Measurements from ENCODE around the gene ANKS1B.
A peak's percentile ranks its signal among the peaks of the same experiment; 100 is the strongest.

The ANKS1B gene

DNA sequence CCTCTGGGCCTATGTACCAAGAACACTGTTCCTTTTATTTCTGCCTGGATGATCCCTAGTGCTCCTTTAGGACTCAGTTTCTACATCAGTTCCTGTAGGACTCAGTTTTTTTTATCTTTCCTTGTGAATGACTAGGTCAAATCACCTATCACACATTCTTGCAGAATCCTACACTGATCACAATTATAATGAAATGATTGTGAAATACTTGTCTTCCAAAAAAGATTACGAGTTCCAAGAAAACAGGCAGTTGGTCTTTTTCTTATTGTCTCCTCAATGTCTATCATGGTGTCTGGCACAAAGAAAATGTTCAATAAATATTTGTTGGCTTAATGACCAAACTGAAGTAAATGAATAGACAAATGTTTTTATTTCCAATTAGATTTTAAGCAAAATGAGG lies 432.7 kb downstream of the ANKS1B start:
- no peak for DNase-seq

DNA sequence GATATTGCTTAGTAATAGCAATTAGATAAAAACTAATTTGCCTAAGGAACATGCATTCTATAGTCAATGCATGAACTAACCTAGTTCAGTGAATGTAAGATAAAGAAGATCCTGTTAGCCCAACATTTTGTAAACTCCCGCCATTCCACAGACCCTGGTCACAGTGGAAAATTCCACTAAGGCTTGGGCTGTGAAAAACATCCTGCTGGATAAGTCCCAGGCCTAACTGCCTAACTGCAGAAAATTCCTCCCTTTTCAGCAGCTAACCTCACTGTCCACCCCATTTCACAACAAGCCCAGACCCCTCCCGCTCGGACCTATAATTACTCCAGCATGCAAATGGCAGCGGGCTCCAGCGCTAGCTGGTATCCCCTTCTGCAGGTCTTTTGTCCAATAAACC lies 435.1 kb downstream of the ANKS1B start:
- DNase-seq = peak in 1 of 2 experiments; percentile 26

DNA sequence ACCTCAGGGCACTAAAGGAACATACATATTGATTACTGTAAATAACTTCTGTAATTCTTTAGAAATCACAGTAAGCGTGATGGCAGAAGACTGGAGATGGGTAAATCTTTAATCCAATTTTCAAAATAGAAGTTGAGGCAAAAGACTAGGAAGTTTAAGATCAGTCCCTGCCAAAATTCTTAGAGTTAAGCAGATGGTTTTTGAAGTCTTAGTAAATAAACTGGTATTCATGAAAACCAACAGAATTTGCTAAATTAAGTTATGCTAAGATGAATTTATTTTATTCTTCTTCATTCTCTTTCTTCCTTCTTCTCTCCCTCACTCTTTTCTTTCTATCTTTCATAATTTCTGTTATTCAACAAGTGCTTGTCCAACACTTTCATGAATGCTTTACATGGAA lies 435.5 kb downstream of the ANKS1B start:
- no peak for DNase-seq

DNA sequence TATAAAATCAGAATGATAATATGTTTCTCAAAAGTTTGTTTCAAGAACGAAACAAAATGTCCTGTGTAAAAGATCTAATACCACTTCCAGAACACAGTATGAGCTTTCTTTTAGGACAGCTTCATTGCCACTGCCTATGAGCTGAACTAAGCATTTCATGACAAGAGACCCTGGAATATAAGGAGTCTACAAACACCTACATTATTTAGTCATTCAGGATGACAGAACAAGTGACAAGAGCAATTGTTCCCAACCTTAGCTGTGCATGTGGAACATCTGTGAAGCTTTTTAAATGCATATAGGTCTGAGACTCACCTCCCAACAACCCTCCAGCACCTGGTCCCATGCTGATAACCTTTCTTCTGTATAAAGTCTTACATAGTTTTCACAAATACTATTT lies 440.3 kb downstream of the ANKS1B start:
- no peak for DNase-seq

DNA sequence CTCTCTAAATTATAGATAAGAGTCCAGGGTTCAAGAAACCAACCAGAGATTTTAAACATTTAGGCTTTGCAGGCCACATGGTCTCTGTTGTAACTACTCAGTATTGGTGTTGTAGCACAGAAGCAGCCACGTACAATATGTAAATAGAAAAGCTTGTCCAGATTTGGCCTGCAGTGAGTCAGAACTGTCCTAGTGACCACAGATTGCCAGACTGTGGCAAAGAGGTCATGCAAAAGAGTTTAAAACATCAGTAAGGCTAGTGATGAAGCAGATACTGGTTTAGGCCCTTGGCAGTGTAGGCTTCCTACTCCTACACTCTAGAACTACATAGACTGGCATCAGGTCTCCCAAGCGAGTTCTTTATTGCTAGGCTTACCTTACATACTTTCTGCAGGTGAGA lies 454.8 kb downstream of the ANKS1B start:
- no peak for DNase-seq

DNA sequence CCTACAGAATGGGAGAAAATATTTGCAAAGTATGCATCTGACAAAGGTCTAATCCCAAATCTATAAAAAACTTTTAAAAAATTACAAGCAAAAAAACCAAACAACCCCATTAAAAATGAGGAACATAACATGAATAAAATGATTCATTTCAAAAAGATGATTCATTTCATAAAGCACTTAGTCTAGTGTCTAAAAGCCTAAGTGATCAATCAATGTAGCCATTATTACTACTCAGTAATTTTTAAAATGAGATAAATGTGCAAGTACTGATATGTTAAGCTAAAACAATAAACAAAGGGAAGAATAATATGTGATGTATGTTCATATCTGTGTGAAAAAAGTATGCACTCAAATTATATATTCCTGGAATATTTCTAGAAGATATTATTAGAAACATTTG lies 456.3 kb downstream of the ANKS1B start:
- no peak for DNase-seq

DNA sequence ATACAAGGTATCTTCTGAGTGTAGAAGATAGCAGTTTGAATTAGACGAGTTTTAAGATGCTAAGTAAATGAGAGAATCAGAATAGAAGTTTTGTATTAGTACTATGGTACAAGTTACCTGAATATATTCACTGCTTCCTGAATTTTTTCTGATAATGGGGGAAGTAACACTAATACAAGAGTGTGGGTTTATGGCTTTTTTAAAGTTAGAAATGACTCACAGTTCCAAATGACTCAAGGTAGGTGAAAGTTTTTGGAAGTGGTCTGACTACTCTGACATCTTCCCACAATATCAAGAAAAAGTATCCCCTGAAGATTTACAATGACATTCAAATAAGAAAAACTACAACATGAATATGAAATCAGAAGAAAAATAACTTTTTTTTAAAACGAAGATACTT lies 460.9 kb downstream of the ANKS1B start:
- no peak for DNase-seq

DNA sequence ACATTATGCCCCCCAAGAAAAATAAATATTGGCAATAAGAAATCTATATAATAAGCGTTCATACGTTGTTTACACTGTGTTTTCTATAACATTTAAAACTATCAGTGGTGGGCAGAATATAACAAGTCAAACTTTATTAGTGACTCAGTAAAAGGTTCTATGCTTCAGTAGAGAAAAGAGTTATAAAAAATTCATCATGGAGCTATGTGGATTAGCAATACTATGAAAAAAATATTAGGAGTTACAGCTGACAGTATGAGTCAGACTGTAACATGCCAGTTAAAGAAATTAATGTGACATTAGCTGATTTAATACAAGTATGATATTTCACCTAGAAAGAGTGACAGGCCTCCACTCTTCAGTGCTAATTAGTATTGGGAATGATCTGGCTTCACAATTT lies 462.3 kb downstream of the ANKS1B start:
- no peak for DNase-seq

DNA sequence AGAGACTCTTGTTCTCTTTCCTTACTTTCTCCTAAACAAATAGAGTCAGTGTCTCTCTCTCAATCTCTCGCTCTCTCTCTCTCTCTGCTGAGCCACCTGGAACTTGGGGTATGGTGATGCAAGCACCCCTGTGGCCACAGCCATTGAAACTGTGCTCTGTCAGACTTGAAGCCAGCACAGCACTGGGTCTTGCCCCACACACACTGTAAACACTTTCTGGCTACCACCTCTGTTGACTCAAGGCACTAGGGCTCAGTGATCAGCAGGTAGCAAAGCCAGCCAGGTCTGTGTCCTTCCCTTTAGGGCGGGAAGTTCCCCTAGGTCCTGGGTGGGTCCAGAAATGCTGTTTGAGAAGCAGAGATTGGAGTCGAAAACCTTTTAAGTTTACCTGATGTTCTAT lies 463.1 kb downstream of the ANKS1B start:
- no peak for DNase-seq

DNA sequence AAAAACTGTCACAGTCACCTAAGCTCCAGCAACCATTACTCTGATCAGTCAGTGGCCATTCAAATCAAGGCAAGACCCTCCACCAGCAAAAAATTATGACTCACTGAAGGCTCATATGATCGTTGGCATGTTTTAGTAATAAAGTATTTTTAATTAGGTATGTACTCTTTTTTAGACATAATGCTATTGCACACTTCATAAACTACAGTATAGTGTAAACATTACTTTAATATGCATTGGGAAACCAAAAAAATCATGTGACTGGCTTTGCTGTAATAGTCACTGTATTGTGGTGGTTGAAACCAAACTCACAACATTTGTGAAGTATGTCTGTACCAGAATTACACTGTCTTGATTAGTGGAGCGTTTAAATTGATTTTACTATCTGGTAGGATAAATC lies 471.7 kb downstream of the ANKS1B start:
- DNase-seq = no peak

DNA sequence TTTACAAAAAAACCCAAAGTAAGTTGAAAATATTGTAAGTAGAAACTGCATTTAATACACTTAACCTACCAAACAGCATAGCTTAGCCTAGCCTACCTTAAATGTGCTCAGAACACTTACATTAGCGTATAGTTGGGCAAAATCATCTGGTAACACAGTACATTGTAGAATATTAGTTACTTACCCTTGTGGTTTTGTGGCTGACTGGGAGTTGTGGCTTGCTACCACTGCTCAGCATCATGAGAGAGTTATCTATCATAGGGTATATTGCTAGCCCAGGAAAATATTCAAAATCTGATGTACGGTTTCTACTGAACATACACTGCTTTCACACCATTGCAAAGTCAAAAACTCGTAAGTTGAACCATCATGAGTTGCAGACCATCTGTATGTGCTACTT lies 478.9 kb downstream of the ANKS1B start:
- no peak for DNase-seq

DNA sequence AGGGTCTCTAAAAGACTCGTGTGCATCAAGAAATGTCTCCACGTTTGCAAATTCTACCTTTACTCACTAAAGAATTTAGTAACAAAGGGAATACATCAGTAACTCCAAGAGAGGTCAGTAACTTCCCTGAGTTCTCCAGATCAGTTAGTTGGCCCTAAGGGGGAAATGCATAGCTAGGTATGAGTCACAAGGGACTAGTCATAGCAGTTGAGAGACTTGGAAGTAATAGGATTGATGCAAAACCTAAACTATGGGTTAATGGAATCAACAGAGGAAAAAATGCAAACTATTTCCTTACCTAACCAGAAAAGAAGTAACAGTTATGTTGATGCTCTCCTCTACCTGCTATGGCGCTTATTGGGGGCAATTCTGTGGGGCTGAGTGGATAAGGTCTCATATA lies 486.0 kb downstream of the ANKS1B start:
- no peak for DNase-seq

DNA sequence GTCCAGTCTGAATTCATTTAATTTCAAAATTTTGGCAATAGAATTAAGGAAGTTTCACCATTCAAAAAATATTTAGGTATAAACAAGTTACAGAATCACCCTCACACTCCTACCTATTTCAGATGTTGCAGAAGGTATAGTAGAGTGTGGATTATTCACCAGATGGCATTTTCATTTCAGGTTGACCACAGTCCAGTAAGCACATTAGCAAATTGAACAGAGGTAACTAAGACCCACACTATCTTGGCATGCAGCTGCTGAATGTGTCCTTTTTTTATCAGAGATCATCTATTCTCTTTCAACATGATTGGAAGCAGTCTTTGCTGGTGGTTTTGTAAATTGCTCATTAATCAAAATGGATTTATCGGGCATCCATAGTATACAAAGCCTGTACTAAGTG lies 488.9 kb downstream of the ANKS1B start:
- no peak for DNase-seq

DNA sequence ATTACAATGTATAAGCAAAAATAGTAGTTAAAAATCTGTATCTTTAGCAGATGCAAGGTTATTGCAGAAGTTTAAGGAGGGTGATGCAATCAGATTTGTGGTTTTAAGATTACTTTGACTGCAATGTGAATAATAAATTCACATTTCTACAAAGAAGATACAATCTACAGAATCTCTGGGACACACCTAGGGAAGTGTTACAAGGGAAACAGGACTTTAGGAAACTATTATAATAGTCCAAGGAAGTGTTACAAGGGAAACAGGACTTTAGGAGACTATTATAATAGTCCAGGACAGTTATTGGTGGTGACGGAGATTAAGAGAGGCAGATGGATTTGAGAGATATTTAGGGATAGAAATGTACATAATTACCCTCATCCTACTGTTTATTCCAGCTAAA lies 491.5 kb downstream of the ANKS1B start:
- no peak for DNase-seq

DNA sequence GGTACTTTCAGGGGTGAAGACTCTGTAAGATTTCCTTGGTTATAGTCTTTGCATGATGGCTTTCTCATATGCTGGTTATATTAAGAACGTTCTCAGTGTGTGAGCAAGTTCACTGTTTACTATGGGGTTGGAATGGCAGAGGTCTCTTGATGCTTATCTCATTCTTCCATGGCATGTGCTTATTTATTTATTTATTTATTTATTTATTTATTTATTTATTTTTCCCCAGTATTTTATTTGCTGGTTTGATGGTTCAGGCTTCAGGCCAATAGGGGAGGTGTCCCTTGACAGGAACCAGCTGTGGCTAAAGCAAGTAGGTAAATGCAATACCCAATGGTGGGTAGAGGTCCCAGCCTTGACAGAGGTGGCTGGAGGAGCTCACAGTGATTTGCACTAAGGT lies 498.5 kb downstream of the ANKS1B start:
- DNase-seq = no peak

DNA sequence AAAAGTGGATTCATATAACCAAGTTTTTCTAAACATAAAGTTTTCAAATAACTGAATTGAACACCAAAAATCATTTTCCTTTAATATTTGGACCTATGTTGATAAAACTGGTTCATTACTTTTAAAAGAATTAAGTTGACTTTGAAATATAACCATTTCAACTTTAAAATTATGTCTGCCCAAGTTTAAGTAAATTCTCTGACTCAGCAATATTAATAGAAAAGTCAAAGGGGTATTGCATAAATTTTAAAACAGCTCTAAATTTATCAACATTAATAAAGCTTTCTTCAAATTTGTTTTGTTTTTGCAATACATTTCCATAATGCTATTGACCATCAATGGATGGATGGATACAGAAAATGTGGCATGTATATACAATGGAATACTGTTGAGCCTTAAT lies 505.6 kb downstream of the ANKS1B start:
- DNase-seq = no peak

DNA sequence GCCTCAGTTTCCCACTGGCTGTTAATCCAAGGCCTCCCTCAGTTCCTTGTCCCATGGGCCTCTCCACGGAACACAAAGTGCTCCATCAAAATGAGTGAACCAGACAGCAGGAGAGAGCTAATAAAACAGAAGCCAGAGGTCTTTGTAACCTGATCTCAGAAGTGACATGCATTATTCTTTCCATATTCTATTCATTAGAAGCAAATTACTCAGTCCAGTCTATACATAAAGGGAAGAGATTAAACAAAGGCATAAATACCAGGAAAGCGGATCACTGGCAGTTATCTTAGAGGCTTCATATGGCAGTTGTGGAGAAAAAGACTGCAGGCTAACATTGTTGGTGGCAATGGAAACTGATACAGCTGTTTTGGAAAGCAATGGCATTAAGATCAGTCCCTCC lies 507.8 kb downstream of the ANKS1B start:
- DNase-seq = peak; percentile 61 to 65

DNA sequence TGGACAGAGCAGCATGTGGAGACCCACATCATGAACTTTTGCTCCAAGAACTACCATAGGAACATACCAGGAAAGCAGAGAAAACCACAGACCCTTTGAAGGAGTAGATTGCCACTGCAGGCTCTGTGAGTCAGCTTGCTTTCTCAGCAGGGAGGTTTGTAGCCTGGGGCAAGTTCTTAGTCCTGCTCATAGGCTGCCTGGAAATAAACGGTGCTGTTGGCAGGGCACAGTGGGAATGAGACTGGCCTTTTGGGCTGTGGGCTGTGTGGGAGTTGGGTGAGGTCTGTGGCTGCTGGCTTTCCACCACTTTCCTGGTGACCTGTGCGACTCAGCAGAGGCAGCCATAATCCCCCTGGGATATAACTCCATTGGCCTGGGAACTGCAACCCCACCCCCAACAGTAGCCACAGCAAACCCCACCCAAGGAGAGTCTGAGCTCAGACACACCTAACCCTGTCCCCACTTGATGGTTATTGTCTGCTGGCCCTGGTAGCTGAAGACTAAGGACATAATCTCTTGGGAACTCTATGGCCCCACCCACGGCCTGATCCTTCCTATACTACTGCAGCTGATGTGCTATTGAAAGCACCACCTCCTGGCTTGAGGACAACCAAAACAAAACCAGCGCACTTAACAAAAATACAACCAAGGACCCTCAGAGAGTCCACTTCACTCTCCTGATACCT lies 529.2 kb downstream of the ANKS1B start:
- DNase-seq = no peak

DNA sequence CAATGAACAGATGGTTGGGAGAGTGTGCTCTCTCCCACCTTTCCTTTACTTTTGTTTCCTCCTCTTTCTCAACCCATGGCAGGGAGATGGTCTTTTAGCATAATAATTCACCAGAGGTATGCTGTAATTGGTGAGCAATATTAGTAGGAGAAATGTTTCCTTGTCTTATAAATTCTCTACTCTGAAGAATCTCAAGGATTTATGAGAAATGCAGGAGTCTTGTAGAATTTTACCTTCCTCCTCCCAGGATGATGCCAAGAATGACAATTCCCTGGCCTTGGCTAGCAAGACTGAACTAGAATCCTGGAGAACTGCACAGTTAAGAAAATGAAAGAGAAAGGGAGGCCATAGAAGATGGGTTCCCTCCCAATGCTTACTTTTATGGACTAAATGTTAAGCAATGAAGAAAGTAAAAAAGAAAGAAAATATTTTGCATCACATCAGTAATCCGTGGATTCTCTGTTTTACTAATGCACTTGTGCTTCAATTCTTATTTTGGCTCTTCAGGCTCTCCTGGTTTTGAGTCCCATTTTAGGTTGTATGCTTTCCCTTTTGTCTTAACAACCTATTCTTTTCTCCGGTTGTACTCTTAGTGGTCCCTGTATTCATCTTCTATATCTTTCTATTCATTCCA lies 530.1 kb downstream of the ANKS1B start:
- DNase-seq = no peak

DNA sequence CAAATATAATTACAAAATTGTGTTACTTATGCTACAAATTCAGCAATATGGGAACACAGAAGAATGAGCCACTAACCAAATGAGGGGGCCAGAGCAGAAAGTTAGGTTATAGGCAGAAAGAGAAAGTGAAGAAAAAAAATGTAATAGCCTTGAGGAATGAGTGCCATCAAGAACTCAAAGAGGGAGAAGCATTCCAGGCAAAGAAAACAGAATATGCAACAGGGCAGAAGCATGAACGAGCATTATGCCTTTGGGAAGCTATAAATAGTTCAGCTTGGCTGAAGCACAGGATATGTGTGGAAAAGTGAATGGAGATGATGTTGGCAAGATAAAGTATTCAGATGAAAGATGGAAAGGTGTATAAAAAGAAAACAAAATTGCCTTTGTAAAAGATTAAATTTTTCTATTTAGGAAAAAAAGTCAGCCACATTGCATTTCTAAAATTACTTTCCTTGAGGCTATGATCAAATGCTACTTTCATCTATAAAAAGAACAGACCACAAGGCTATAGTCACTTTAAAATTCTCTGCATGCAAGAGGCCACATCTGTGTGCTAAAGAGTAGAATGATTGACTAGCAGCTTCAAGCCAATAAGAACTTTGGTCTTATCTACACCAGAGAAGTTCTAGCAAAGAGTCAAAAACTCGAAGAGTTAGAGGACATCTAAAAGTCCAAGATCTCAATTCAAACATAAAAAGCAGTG lies 530.7 kb downstream of the ANKS1B start:
- DNase-seq = no peak

DNA sequence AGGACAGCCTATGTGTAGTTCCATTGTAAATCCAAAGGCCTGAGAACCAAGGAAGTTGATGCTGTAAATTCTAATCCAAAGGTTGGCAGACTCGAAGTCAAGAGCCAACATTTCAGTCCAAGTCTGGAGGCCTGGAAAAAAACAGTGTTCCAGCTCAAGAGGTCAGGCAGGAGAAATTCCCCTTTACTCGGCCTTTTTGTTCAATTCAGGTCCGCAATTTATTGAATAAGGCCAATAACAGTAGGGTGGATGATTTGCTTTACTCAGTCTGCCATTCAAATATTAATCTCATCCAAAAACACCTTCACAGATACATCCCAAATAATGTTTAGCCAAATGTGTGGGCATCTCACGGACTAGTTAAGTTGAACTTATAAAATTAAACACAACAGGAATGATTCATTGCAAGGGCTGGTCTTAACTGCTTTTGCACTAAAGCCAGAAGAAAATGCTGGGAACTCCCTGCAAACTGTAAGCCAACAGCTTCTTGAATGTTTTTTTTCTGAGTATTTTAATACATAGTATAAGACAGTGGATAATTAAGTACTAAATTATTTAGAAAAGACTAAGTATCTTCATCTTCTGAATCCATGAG lies 534.6 kb downstream of the ANKS1B start:
- DNase-seq = no peak

DNA sequence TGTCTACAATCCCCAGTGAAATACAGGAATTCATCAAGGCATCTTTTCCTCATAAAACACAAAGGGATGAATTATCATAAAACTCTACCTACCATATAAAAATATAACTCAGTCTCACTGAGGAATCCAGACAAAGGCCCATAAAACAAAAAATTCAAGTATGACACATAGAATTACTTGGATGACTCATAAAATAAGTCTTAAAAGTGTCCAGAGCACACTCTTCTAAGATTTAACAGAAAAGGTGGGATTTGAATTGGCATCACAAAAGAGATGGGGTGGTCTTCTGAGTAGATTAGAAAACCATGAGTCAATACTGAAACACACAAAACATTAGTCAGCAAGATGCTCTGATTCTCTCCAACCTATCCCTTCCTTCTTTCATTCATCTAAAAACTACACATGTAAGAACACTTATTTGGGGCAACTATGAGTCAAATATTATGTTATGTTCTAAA lies 539.8 kb downstream of the ANKS1B start:
- no peak for DNase-seq

DNA sequence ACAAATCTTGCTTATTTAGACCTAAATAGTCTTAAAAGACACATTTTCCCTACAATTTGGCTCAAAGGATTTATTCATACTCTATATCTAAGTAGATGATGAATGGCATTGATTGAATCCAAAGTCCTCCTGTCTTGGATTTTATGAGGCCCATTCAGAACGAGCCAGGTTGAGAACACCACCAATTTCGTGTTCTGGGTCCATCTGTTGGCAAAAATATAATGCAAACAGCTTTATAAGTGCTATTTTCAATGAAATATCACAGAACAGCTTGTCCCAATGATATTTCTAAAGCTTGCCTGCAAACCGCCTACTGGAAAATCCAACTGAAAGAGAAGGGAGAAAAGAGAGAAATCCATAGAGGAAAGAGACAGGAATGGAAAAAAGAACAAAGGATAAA lies 542.0 kb downstream of the ANKS1B start:
- no peak for DNase-seq

DNA sequence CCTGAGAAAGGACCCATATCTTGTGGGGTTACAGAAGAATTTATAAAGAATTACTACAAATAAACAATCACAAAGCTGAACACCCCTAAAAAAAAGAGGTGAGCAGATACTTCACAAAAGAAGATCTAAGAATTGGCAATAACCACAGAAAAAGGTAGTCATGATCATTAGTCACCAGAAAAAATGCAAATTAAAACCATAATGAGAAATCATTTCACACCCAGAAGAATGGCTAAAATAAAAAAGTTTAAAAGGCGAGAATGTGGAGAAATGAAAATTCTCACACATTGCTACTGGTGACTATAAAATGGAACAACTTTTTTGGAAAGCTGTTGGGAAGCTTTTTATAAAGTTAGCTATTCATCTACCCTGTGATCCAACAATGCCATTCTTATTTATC lies 545.3 kb downstream of the ANKS1B start:
- DNase-seq = no peak
